ENCODE measurements around the gene OR10J5. TPM values are rescaled to one million over a fixed set of nuclear protein-coding genes. Genes with fewer than 3 reads are reported as not detected.

OR10J5 gene
- total RNA-seq, 3 donors from 2014 or later = not detected

Other genes with a start within 250 kb of the OR10J5 start
- 1 to 10 TPM in 2 of 3 donors, under 1 TPM in 1; 0.66 to 5.1 (median 2.0) TPM for gene FCER1A, start 233.7 kb downstream of the OR10J5 start, total RNA-seq
- gene OR10J4, start 103.8 kb downstream of the OR10J5 start, total RNA-seq = not detected
- not detected for gene OR10J1, start 96.3 kb downstream of the OR10J5 start, total RNA-seq
- not detected for gene APCS, start 51.8 kb upstream of the OR10J5 start, total RNA-seq
- under 1 TPM in 2 of 3 donors, not detected in 1; 0.33 to 0.48 TPM for gene CRP, start 178.6 kb upstream of the OR10J5 start, total RNA-seq
- 100 to 1,000 TPM in 2 of 3 donors, 10 to 100 TPM in 1; 92.7 to 187 (median 147) TPM for gene DUSP23, start 245.0 kb upstream of the OR10J5 start, total RNA-seq

Data from breast epithelium (tissue), 3 donors.